Suprapubic skin (tissue), 4 donors: ENCODE data around the gene PAF1. TPM values are rescaled to one million over a fixed set of nuclear protein-coding genes. Genes with fewer than 3 reads are reported as not detected.
A peak's percentile ranks its signal among the peaks of the same experiment; 100 is the strongest.

Experiments
- DNase-seq, 2 donors: peaks; one replicate each; pipeline ENCODE4 v3.0.0-alpha.2; 2019; ENCODE audit warnings: low spot score in 2 of 2
- H3K27ac ChIP-seq: fragments of 200-600 bp; sonication (generic); one replicate; pipeline ENCODE4 v1.5.1; 2019
- H3K27me3 ChIP-seq: fragments of 200-600 bp; sonication (generic); one replicate; pipeline ENCODE4 v1.5.1; 2019
- H3K36me3 ChIP-seq: fragments of 200-600 bp; sonication (generic); one replicate; pipeline ENCODE4 v1.5.1; 2019
- H3K4me1 ChIP-seq: fragments of 200-600 bp; sonication (generic); one replicate; pipeline ENCODE4 v1.5.1; 2019
- H3K4me3 ChIP-seq: fragments of 200-600 bp; sonication (generic); one replicate; pipeline ENCODE4 v1.5.1; 2019; ENCODE audit warnings: mild to moderate bottlenecking
- H3K9me3 ChIP-seq: fragments of 200-600 bp; sonication (generic); one replicate; pipeline ENCODE4 v1.5.1; 2019
- CTCF ChIP-seq, 2 donors: fragments of 200-600 bp in 1 of 2; fragments of 450-650 bp in 1 of 2; sonication (generic) in 1 of 2; IDR thresholded peaks; one replicate each; pipeline ENCODE4 v1.5.1; 2016 to 2019; ENCODE audit warnings: antibody characterized with exemption in 2 of 2, mild to moderate bottlenecking in 1 of 2, moderate library complexity in 1 of 2
- EP300 ChIP-seq: sonication (generic); formaldehyde crosslinking; IDR thresholded peaks from one replicate; pipeline ENCODE4 v1.6.1; 2017; ENCODE audit warnings: antibody characterized with exemption
- POLR2A ChIP-seq, 2 donors: fragments of 450-650 bp; IDR thresholded peaks; one replicate each; pipeline ENCODE4 v1.6.1; 2017; ENCODE audit warnings: antibody characterized with exemption in 2 of 2, mild to moderate bottlenecking in 2 of 2, moderate library complexity in 2 of 2
- POLR2AphosphoS5 ChIP-seq, 3 donors: sonication (generic); formaldehyde crosslinking; IDR thresholded peaks; one replicate each; pipeline ENCODE4 v1.6.1; 2017; ENCODE audit warnings: antibody characterized with exemption in 3 of 3
- WGBS: methylation state at CpG from one replicate; pipeline ENCODE4 v1.1.5; 2018; 5-methylcytosine and 5-hydroxymethylcytosine counted together
- total RNA-seq, 4 donors: library from RNA; depleted of rRNA; stranded (reverse); fragments of >200 nt; gene quantifications; one replicate each; pipeline ENCODE4 v1.1.0, GENCODE V29; 2016

PAF1 gene
- total RNA-seq, 4 donors from 2014 or later = 24.8 to 42.4 (median 35.4) TPM

- peak overlapping the region; percentile 81 for H3K27ac ChIP-seq
- no peaks in the 10 kb centered on the region for H3K27me3 ChIP-seq
- DNase-seq = no peak
- peaks cover 19% of the 10 kb centered on the region for H3K36me3 ChIP-seq
- WGBS = 3% methylated on average over 8 of the region's 24 CpGs
- no peak for TF ChIP-seq POLR2A (IDR thresholded peaks at IDR 0.05)
- TF ChIP-seq CTCF (IDR thresholded peaks at IDR 0.05) = no peak
- no peak for TF ChIP-seq POLR2AphosphoS5 (IDR thresholded peaks at IDR 0.05)
- no peak for TF ChIP-seq EP300
- no peaks in the 10 kb centered on the region for H3K9me3 ChIP-seq
- peaks cover 45% of the 10 kb centered on the region for H3K4me1 ChIP-seq
- peak overlapping the region; percentile 93 for H3K4me3 ChIP-seq
These were observed 22.0 kb upstream of the PAF1 start for GRCh38 chr19:39412867-39413271.

DNA sequence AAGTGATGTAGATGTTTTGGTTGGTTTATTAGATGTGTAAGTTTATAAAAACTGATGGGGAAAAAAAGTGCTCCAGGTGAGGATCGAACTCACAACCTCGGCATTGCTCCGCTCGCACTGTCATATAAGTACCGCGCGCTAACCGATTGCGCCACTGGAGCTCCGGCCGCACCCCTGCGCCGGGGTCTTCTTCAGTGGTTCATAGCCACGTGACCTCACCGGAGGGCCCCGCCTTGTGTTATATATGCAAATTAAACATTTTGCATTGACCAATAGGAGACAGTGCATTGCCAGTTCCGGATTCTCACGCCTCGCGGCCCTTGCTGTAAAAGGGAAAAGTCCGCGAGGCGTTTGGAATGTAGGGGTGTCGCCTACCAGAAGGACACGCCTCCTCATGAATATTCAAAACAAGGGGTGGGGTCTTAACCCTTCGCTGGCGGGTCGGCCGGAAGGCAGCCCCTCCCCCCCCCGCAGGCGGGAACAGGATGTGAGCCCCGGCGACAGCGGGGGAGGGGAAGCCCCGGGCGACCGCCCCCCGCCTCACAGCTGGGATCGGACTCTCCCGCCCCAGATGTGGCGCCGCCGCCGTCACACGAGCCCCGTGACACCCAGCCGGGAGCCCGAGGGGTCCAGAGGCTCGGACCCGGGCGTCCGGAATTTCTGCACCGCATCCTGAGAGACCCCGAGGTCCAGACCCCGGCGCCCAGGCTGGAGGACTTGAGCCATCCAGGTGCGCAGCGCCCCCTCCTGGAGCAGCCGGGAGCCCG lies 21.4 kb upstream of the PAF1 start, which contains the start of gene PLEKHG2:
Gene PLEKHG2, plus strand, starts transcription at position 570 of the 767 bp plus-strand sequence. CDS start 1,418 bp downstream, outside the sequence.
- no peaks in the 10 kb centered on the region for H3K9me3 ChIP-seq
- peak within 1 kb of the TSS; percentile 93 for H3K4me3 ChIP-seq
- 0% methylated on average over 22 of the region's 60 CpGs for WGBS
- H3K4me1 ChIP-seq = peaks cover 45% of the 10 kb centered on the region
- H3K27ac ChIP-seq = peak within 1 kb of the TSS; percentile 100
- H3K27me3 ChIP-seq = no peaks in the 10 kb centered on the region
- peaks cover 19% of the 10 kb centered on the region for H3K36me3 ChIP-seq
- peak; percentile 99 for DNase-seq
- TF ChIP-seq CTCF (IDR thresholded peaks at IDR 0.05) (peak; percentile 67 to 83), POLR2AphosphoS5 (IDR thresholded peaks at IDR 0.05) (peak; percentile 95 to 100 (median 95)), POLR2A (IDR thresholded peaks at IDR 0.05) (peak; percentile 94 to 97), EP300 (no peak)

DNA sequence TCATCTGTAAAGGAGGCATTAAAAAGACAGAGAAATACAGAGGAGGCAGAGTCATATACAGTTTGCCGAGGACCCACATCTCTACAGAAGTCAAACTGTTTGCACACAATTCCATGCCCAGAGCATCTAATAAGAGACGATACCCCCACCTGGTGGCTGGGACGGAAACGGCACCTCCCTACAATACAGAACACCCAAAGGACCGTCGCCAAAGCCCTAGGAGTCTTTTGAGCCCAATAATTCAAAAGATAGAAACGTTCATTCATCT lies 20.9 kb upstream of the PAF1 start:
- Histone ChIP-seq H3K4me3 (peak overlapping the region; percentile 93), H3K9me3 (no peaks in the 10 kb centered on the region), H3K27me3 (no peaks in the 10 kb centered on the region), H3K27ac (peak overlapping the region; percentile 100), H3K4me1 (peaks cover 45% of the 10 kb centered on the region), H3K36me3 (peaks cover 22% of the 10 kb centered on the region)
- 0% methylated on average over 7 of the region's 7 CpGs for WGBS
- peak; percentile 96 to 97 for DNase-seq
- peak; percentile 86 to 100 for TF ChIP-seq CTCF (IDR thresholded peaks at IDR 0.05)
- no peak for TF ChIP-seq POLR2AphosphoS5 (IDR thresholded peaks at IDR 0.05)

- H3K27me3 ChIP-seq = no peaks in the 10 kb centered on the region
- peaks cover 46% of the 10 kb centered on the region for H3K4me1 ChIP-seq
- TF ChIP-seq POLR2AphosphoS5 (IDR thresholded peaks at IDR 0.05) (peak in 1 of 3 donors; percentile 66), POLR2A (IDR thresholded peaks at IDR 0.05) (peak; percentile 60 to 65), CTCF (IDR thresholded peaks at IDR 0.05) (no peak), EP300 (peak; percentile 71)
- DNase-seq = peak; percentile 84 to 90
- H3K27ac ChIP-seq = peak overlapping the region; percentile 100
- WGBS = 15% methylated on average over 9 of the region's 9 CpGs
- no peaks in the 10 kb centered on the region for H3K9me3 ChIP-seq
- peak overlapping the region; percentile 93 for H3K4me3 ChIP-seq
- H3K36me3 ChIP-seq = peaks cover 22% of the 10 kb centered on the region
These were observed 20.4 kb upstream of the PAF1 start for GRCh38 chr19:39411081-39411831.

- Histone ChIP-seq H3K27me3 (no peaks in the 10 kb centered on the region), H3K9me3 (no peaks in the 10 kb centered on the region), H3K27ac (peak overlapping the region; percentile 100), H3K4me1 (peaks cover 51% of the 10 kb centered on the region), H3K36me3 (peaks cover 22% of the 10 kb centered on the region), H3K4me3 (peak overlapping the region; percentile 93)
- 26% methylated on average over 1 of the region's 1 CpG for WGBS
- DNase-seq = no peak
- no peak for TF ChIP-seq POLR2A (IDR thresholded peaks at IDR 0.05)
- TF ChIP-seq POLR2AphosphoS5 (IDR thresholded peaks at IDR 0.05) = no peak
- no peak for TF ChIP-seq CTCF (IDR thresholded peaks at IDR 0.05)
- TF ChIP-seq EP300 = no peak
These were observed 19.9 kb upstream of the PAF1 start for GRCh38 chr19:39410831-39411080.
